Body of pancreas (tissue), 4 donors: ENCODE results near the gene HSDL2. TPM values are rescaled to one million over a fixed set of nuclear protein-coding genes. Genes with fewer than 3 reads are reported as not detected.

Source experiments
- ATAC-seq: fragments of 150-250 bp; one replicate; pipeline ENCODE4 v1.9.1; 2016
- DNase-seq, 4 donors: peaks; one replicate each; pipeline ENCODE4 v3.0.0-alpha.2; 2019
- H3K27ac ChIP-seq, 4 donors: fragments of 200-600 bp; sonication (generic); 1 replicate in 3 of 4; 2 replicates in 1 of 4; pipeline versions ENCODE4 v1.5.1 to v1.6.1; 2016 to 2019; ENCODE audit warnings: mild to moderate bottlenecking in 1 of 4, mixed read lengths in 1 of 4, moderate library complexity in 1 of 4
- H3K27me3 ChIP-seq, 2 donors: fragments of 200-600 bp; sonication (generic); one replicate each; pipeline ENCODE4 v1.6.0; 2016; ENCODE audit warnings: mild to moderate bottlenecking in 1 of 2
- H3K36me3 ChIP-seq, 2 donors: fragments of 200-600 bp; sonication (generic); replicated peaks in 1 of 2; 2 replicates each; pipeline ENCODE4 v1.5.1; 2016; ENCODE audit warnings: low read depth in 2 of 2; ENCODE audit not compliant: insufficient read depth in 1 of 2
- H3K4me1 ChIP-seq: fragments of 200-600 bp; sonication (generic); one replicate; pipeline ENCODE4 v1.6.0; 2016
- H3K4me3 ChIP-seq, 2 donors: fragments of 200-600 bp; sonication (generic); 1 replicate in 1 of 2; 2 replicates in 1 of 2; pipeline ENCODE4 v1.5.1; 2016 to 2019
- H3K9me3 ChIP-seq, 3 donors: fragments of 200-600 bp; sonication (generic); 1 replicate in 2 of 3; 2 replicates in 1 of 3; pipeline ENCODE4 v1.5.1; 2016
- CTCF ChIP-seq, 7 experiments: fragments of 450-650 bp in 4 of 7; fragments of 200-600 bp in 3 of 7; sonication (generic) in 3 of 7; IDR thresholded peaks; one replicate each; pipeline ENCODE4 v1.5.1; 2016 to 2019; ENCODE audit warnings: antibody characterized with exemption in 7 of 7
- POLR2A ChIP-seq, 3 donors: fragments of 450-650 bp; IDR thresholded peaks; one replicate each; pipeline ENCODE4 v1.6.1; 2016; ENCODE audit warnings: antibody characterized with exemption in 3 of 3, mild to moderate bottlenecking in 2 of 3
- WGBS, 2 donors: methylation state at CpG; one replicate each; pipeline ENCODE4 v1.1.5; 2017; 5-methylcytosine and 5-hydroxymethylcytosine counted together
- intact Hi-C: fragments of 100-400 bp; cut with DNase I; formaldehyde crosslinking; loops from one replicate; pipeline ENCODE4 v1.15.1; 2023
- total RNA-seq, 2 donors: library from RNA; depleted of rRNA; stranded (reverse); fragments of >200 nt; gene quantifications; one replicate each; pipeline ENCODE4 v1.1.0, GENCODE V29; 2016

Gene HSDL2
- total RNA-seq, 2 donors from 2014 or later, result 20.5 to 22.7 TPM

- no peak overlapping the region for H3K4me3 ChIP-seq
- no peak overlapping the region for H3K27ac ChIP-seq
- no peaks in the 10 kb centered on the region for H3K4me1 ChIP-seq
- H3K9me3 ChIP-seq, result no peaks in the 10 kb centered on the region
- no peak for DNase-seq
- H3K27me3 ChIP-seq, result no peaks in the 10 kb centered on the region
- no peak for TF ChIP-seq POLR2A (IDR thresholded peaks at IDR 0.05)
- TF ChIP-seq CTCF (IDR thresholded peaks at IDR 0.05), result no peak
- intact Hi-C loops, result no loop called here
- H3K36me3 ChIP-seq, result peaks cover 0 to 4% of the 10 kb centered on the region in 2 donors
- no peak for ATAC-seq
- 95 to 96% methylated on average over 2 of the region's 2 CpGs for WGBS, 2 donors
These were observed 40.3 kb downstream of the HSDL2 start for GRCh38 chr9:112420208-112420607.

- WGBS, 2 donors, result 89 to 95% methylated on average over 5 of the region's 5 CpGs
- no peak for ATAC-seq
- no peak for TF ChIP-seq CTCF (IDR thresholded peaks at IDR 0.05)
- no peak for TF ChIP-seq POLR2A (IDR thresholded peaks at IDR 0.05)
- H3K27ac ChIP-seq, result no peak overlapping the region
- intact Hi-C loops, result no loop called here
- H3K36me3 ChIP-seq, result peaks cover 0 to 4% of the 10 kb centered on the region in 2 donors
- no peaks in the 10 kb centered on the region for H3K4me1 ChIP-seq
- H3K9me3 ChIP-seq, result no peaks in the 10 kb centered on the region
- H3K4me3 ChIP-seq, result no peak overlapping the region
- DNase-seq, result no peak
- H3K27me3 ChIP-seq, result no peaks in the 10 kb centered on the region
These were observed 41.9 kb downstream of the HSDL2 start for GRCh38 chr9:112421771-112422222.

GRCh38 chr9:112422417-112423148, 42.7 kb downstream of the HSDL2 start:
- H3K27ac ChIP-seq, result no peak overlapping the region
- intact Hi-C loops, result no loop called here

GRCh38 chr9:112430006-112430522, 50.2 kb downstream of the HSDL2 start:
- H3K4me1 ChIP-seq, result no peaks in the 10 kb centered on the region
- DNase-seq (no peak), ATAC-seq (no peak)
- no peak overlapping the region for H3K4me3 ChIP-seq
- H3K27me3 ChIP-seq, result no peaks in the 10 kb centered on the region
- 86 to 90% methylated on average over 6 of the region's 6 CpGs for WGBS, 2 donors
- TF ChIP-seq CTCF (IDR thresholded peaks at IDR 0.05) (no peak), POLR2A (IDR thresholded peaks at IDR 0.05) (no peak)
- H3K27ac ChIP-seq, result no peak overlapping the region
- intact Hi-C loops, result no loop called here
- H3K9me3 ChIP-seq, result no peaks in the 10 kb centered on the region
- no peaks in the 10 kb centered on the region for H3K36me3 ChIP-seq

More at GRCh38 chr9:112422417-112423148, 42.7 kb downstream of the HSDL2 start:
- ATAC-seq, result no peak
- Histone ChIP-seq H3K36me3 (peaks cover 0 to 4% of the 10 kb centered on the region in 2 donors), H3K9me3 (no peaks in the 10 kb centered on the region), H3K4me3 (no peak overlapping the region), H3K27me3 (no peaks in the 10 kb centered on the region), H3K4me1 (no peaks in the 10 kb centered on the region)
- DNase-seq, result no peak
- 74 to 75% methylated on average over 3 of the region's 3 CpGs for WGBS, 2 donors
- no peak for TF ChIP-seq POLR2A (IDR thresholded peaks at IDR 0.05)
- TF ChIP-seq CTCF (IDR thresholded peaks at IDR 0.05), result no peak
